GM12801 (cell line): ENCODE results near the gene FAM32A.

Experiments
- CTCF ChIP-seq: IDR thresholded peaks from one replicate; pipeline ENCODE4 v1.5.1; 2011; ENCODE audit warnings: control low read depth; ENCODE audit not compliant: insufficient read length; ENCODE audit errors: extremely low read depth

FAM32A gene

GRCh38 chr19:16208847-16209665, 23.8 kb downstream of the FAM32A start:
- TF ChIP-seq CTCF, result no peak

GRCh38 chr19:16210168-16210567, 25.0 kb downstream of the FAM32A start:
- TF ChIP-seq CTCF, result no peak

- no peak for TF ChIP-seq CTCF
These were observed 27.9 kb downstream of the FAM32A start for GRCh38 chr19:16213076-16213475.

- TF ChIP-seq CTCF, result no peak
These were observed 31.8 kb downstream of the FAM32A start for GRCh38 chr19:16216744-16217670.

- no peak for TF ChIP-seq CTCF
These were observed 32.7 kb downstream of the FAM32A start for GRCh38 chr19:16217716-16218451.

- no peak for TF ChIP-seq CTCF
These were observed 33.6 kb downstream of the FAM32A start for GRCh38 chr19:16218851-16219250.

GRCh38 chr19:16222806-16223205, 37.6 kb downstream of the FAM32A start:
- TF ChIP-seq CTCF, result no peak
